ENCODE results near the gene MYO7A. TPM values are rescaled to one million over a fixed set of nuclear protein-coding genes. Genes with fewer than 3 reads are reported as not detected.

Gene MYO7A
- total and polyA plus RNA-seq, 2 of the 4 experiments (the other 2 are of a cell fraction): 0.02 TPM; not detected in 1

- H2BK15ac ChIP-seq (ENCODE audit: low read depth, low read length): no peak overlapping the region
- 87% methylated on average over 14 of the region's 16 CpGs; no CpG with 5 or more reads in 1 of the 2 experiments for WGBS, 2 experiments (ENCODE audit: extremely low coverage in 2 of 2, insufficient read length in 1 of 2)
- no peak overlapping the region for H3K56ac ChIP-seq (ENCODE audit: extremely low read depth, insufficient read depth, low read length)
- no peaks in the 10 kb centered on the region for H3K79me1 ChIP-seq (ENCODE audit: low read depth in 1 of 2, low read length in 2 of 2)
- DNase-seq (no peak), ATAC-seq (ENCODE audit: low read depth) (no peak)
- dilution Hi-C loops (cut with HindIII; ENCODE audit: low sequenced_read_pairs, unreplicated experiment): no loop called here
- H2BK20ac ChIP-seq (ENCODE audit: low read depth, low read length): no peak overlapping the region
- H3K9ac ChIP-seq (ENCODE audit: low read depth, low read length): no peak overlapping the region
- intact Hi-C loops (cut with micrococcal nuclease): no loop called here
- no peak overlapping the region for H3K23ac ChIP-seq (ENCODE audit: low read depth, low read length)
- no peak overlapping the region for H2BK5ac ChIP-seq (ENCODE audit: low read depth, low read length, poor library complexity, severe bottlenecking)
- H2BK120ac ChIP-seq (ENCODE audit: low read depth, low read length): no peak overlapping the region
- H4K8ac ChIP-seq (ENCODE audit: low read depth in 2 of 2, low read length in 2 of 2): no peak overlapping the region
- H3K9me1 ChIP-seq (ENCODE audit: insufficient read depth, low read length): peaks cover 3% of the 10 kb centered on the region; the same call in 1 of the 2 replicates
- ChIA-PET POLR2A (ENCODE audit: unreplicated experiment) (no interaction called here), CTCF (interaction anchor here (1.9 kb wide), 1 partner anchor 13 kb away, joined by 4 read pairs; no protein-coding TSS in a partner anchor)
- no peak overlapping the region for H2AK9ac ChIP-seq (replicated peaks; ENCODE audit: low read depth, low read length, poor library complexity)
- no peak overlapping the region for H3K4ac ChIP-seq (ENCODE audit: low read depth, low read length)
- H4K20me1 ChIP-seq (ENCODE audit: insufficient read depth, low read length): no peaks in the 10 kb centered on the region
- peaks cover 29% of the 10 kb centered on the region for H3K27me3 ChIP-seq (ENCODE audit: control insufficient read depth, insufficient read depth, low read length)
- H3K4me2 ChIP-seq (ENCODE audit: low read depth, low read length): no peak overlapping the region
- in situ Hi-C loops (cut with MboI; ENCODE audit: low sequenced_read_pairs): no loop called here
- no TSS peak for BruUV-seq (replicated peaks)
- no peak overlapping the region for H3K4me3 ChIP-seq (ENCODE audit: insufficient read depth, low read depth, low read length)
- TF ChIP-seq MAFK (IDR thresholded peaks at IDR 0.05; ENCODE audit: low read depth, low read length): no peak
- H2AK5ac ChIP-seq (ENCODE audit: low read depth, low read length): no peak overlapping the region
- no peak overlapping the region for H4K91ac ChIP-seq (ENCODE audit: insufficient read depth, low read depth, low read length)
- H3K36me3 ChIP-seq (ENCODE audit: control insufficient read depth, insufficient read depth, low read length): no peaks in the 10 kb centered on the region
- H3K4me1 ChIP-seq (ENCODE audit: control insufficient read depth, insufficient read depth, low read length): no peaks in the 10 kb centered on the region
- H2AFZ ChIP-seq (replicated peaks; ENCODE audit: low read length, poor library complexity): no peak overlapping the region
- H4K5ac ChIP-seq (ENCODE audit: low read depth, low read length): no peak overlapping the region
- H3K9me3 ChIP-seq (ENCODE audit: control insufficient read depth, insufficient read depth, low read length): no peaks in the 10 kb centered on the region
- no peak overlapping the region for H3K14ac ChIP-seq (replicated peaks; ENCODE audit: low read depth, low read length)
- H3K18ac ChIP-seq (ENCODE audit: low read depth, low read length): no peak overlapping the region
- H3K27ac ChIP-seq (ENCODE audit: insufficient read depth, low read length): no peak overlapping the region
Observed at GRCh38 chr11:77174559-77174958, 46.5 kb downstream of the MYO7A start.
